SK-N-MC (cell line): ENCODE data around the gene KIF1A.
"Not testable (repeated sequence)": the region's sequence is repeated elsewhere in the genome, so short reads cannot be mapped to it uniquely, and the experiment has no call there.

Experiments used
- DNase-seq: peaks from one replicate; pipeline ENCODE4 v3.0.0-alpha.2; 2011; ENCODE audit warnings: low read depth, low spot score
- H3K27ac ChIP-seq: fragments of 200-600 bp; sonication (generic); 2 replicates; pipeline ENCODE4 v1.5.1; 2016; ENCODE audit warnings: mixed run types
- H3K36me3 ChIP-seq: fragments of 200-600 bp; sonication (generic); 2 replicates; pipeline ENCODE4 v1.6.1; 2017; ENCODE audit warnings: antibody characterized with exemption, low read length, mixed read lengths; ENCODE audit not compliant: insufficient read depth
- H3K4me3 ChIP-seq: fragments of 200-600 bp; sonication (generic); 2 replicates; pipeline ENCODE4 v1.5.1; 2016
- H3K9ac ChIP-seq: fragments of 200-600 bp; sonication (generic); 2 replicates; pipeline ENCODE4 v1.8.0; 2017; ENCODE audit warnings: mixed run types, mixed read lengths; ENCODE audit not compliant: insufficient read length
- H3K9me3 ChIP-seq: fragments of 200-600 bp; sonication (generic); 2 replicates; pipeline ENCODE4 v1.6.1; 2017; ENCODE audit warnings: low read depth, mild to moderate bottlenecking, antibody characterized with exemption, low read length, moderate library complexity, mixed read lengths
- EZH2 ChIP-seq: fragments of 200-600 bp; sonication (generic); IDR thresholded peaks from one replicate; pipeline ENCODE4 v1.6.1; 2017; ENCODE audit warnings: antibody characterized with exemption
- FOXP2 ChIP-seq: optimal IDR thresholded peaks from 2 replicates; pipeline ENCODE3; 2011; ENCODE audit warnings: mild to moderate bottlenecking, moderate library complexity; ENCODE audit not compliant: insufficient read depth; ENCODE audit errors: extremely low read length, control extremely low read depth
- POLR2AphosphoS5 ChIP-seq: IDR thresholded peaks from 2 replicates; pipeline ENCODE4 v1.6.1; 2012; ENCODE audit warnings: mild to moderate bottlenecking, low read depth, low read length, borderline replicate concordance

KIF1A gene

GRCh38 chr2:240702640-240703011, 117.4 kb downstream of the KIF1A start:
- TF ChIP-seq POLR2AphosphoS5 (no peak), FOXP2 (no peak), EZH2 (no peak)
- H3K27ac ChIP-seq, result no peak overlapping the region
- no peaks in the 10 kb centered on the region for H3K36me3 ChIP-seq
- no peak for DNase-seq
- no peaks in the 10 kb centered on the region for H3K9me3 ChIP-seq
- H3K9ac ChIP-seq, result no peak overlapping the region
- no peak overlapping the region for H3K4me3 ChIP-seq

DNA sequence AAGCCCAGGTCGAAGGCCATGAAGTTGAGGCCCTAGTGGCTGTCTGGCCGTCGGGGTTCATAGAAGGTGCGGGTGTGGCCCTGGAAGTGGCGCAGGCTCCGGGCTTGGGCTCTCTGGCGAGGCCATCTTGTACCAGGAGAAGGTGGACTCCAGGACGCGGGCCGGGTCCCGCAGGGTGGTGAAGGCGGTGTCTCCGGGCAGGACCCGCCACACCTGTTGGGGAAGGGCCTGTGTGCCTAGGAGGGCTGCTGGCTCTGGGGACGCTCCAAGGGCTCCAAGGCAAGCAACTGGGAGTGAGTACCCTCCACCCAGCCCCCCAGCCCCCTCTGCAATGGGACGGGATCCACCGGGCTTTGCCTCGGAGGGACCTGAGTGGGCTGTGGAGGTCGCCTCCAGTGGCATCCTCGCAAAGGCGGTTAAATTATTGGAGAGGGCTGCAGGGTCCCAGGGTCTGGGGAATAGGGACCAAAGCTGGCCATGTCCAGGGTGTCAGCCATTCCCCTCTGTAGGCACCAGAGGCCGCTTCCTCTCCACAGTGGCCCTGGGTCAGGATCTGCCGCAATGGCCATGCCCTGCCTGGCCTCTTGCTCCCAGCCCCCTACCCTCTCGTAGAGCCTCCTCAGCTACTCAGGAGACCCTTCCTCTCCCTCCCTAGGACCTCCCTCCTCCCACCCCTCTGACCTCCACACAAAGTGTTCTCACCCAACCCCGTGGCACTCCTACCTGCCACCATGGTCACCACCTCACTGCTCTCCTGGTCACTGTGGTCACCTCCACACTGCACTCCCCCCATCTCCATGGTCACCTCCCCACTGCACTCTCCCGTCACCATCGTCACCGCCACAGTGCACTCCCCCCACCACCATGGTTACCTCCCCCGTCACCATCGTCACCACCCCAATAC, 118.0 kb downstream of the KIF1A start:
- Histone ChIP-seq H3K4me3 (no peak overlapping the region), H3K9ac (no peak overlapping the region), H3K36me3 (no peaks in the 10 kb centered on the region), H3K27ac (no peak overlapping the region), H3K9me3 (no peaks in the 10 kb centered on the region)
- TF ChIP-seq FOXP2 (no peak), POLR2AphosphoS5 (no peak), EZH2 (no peak)
- no peak for DNase-seq

GRCh38 chr2:240701091-240701735, 118.8 kb downstream of the KIF1A start:
- Histone ChIP-seq H3K9me3 (no peaks in the 10 kb centered on the region), H3K27ac (no peak overlapping the region), H3K36me3 (no peaks in the 10 kb centered on the region), H3K4me3 (no peak overlapping the region), H3K9ac (no peak overlapping the region)
- no peak for DNase-seq
- TF ChIP-seq FOXP2, result no peak
- no peak for TF ChIP-seq EZH2
- no peak for TF ChIP-seq POLR2AphosphoS5

- not testable (repeated sequence) for H3K9me3 ChIP-seq, H3K36me3 ChIP-seq, H3K4me3 ChIP-seq, H3K9ac ChIP-seq, DNase-seq, H3K27ac ChIP-seq
These were observed 119.4 kb downstream of the KIF1A start for GRCh38 chr2:240700616-240701015.

GRCh38 chr2:240699835-240700234, 120.2 kb downstream of the KIF1A start:
- H3K4me3 ChIP-seq, H3K36me3 ChIP-seq, H3K9me3 ChIP-seq, H3K9ac ChIP-seq, DNase-seq, H3K27ac ChIP-seq: not testable (repeated sequence)

DNA sequence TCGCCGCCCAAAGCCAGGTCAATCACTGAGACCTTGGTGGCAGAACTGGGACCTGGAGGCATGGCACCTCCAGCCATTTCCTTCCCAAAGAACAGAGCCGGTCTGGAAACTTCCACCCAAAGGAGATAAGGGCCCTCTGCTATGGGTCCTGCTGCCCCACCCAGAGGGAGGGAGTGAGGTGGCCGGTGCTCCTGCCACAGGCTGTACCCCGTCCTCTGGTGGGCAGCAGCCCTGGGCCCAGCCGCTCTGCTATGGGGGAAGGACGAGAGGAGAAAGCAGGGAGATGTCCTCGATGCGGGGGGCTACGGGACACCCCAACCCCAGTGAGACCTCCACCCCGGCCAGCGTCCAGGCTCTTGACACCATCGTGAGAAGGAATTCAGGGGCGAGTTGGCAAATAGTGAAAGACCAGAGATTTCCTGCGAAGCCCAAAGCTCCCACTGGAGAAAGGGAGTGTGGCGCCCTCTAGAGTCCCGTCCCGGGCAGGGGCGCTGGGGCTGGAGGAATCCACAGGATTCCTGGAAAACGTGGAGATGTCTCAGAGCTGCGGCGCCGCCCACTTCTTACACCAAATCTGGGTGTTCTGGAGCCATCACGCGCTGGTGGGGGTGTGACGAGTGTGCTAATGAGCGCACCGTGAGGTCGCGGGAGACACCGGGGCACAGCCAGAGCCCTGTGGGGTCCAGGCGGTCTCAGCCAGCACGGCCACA, 121.0 kb downstream of the KIF1A start:
- H3K9ac ChIP-seq, H3K27ac ChIP-seq, H3K4me3 ChIP-seq, H3K36me3 ChIP-seq, DNase-seq, H3K9me3 ChIP-seq: not testable (repeated sequence)

DNA sequence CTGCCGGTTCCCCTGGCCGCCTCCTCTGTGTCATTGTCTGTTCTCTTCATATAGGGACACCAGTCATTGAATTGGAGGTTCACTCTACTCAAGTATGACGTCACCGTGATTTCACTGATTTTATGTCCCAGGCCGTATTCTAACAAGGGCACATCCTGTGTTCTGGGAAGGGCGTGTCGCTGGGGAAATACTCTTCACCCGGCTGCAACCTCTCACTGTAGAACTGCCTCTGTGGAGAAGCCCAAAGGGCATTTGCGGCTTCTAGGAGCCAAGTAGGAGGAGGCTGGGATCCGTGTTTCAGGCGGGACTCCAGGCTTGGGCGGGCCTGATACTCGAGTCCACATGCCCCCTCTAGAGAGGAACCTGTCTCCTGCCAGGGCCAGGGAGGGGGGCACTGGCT, 123.5 kb downstream of the KIF1A start:
- H3K27ac ChIP-seq, DNase-seq, H3K4me3 ChIP-seq, H3K9ac ChIP-seq, H3K36me3 ChIP-seq, H3K9me3 ChIP-seq: not testable (repeated sequence)

GRCh38 chr2:240695593-240695992, 124.4 kb downstream of the KIF1A start:
- not testable (repeated sequence) for H3K9ac ChIP-seq, H3K36me3 ChIP-seq, H3K27ac ChIP-seq, DNase-seq, H3K4me3 ChIP-seq, H3K9me3 ChIP-seq

GRCh38 chr2:240694304-240694703, 125.7 kb downstream of the KIF1A start:
- not testable (repeated sequence) for H3K9me3 ChIP-seq

DNA sequence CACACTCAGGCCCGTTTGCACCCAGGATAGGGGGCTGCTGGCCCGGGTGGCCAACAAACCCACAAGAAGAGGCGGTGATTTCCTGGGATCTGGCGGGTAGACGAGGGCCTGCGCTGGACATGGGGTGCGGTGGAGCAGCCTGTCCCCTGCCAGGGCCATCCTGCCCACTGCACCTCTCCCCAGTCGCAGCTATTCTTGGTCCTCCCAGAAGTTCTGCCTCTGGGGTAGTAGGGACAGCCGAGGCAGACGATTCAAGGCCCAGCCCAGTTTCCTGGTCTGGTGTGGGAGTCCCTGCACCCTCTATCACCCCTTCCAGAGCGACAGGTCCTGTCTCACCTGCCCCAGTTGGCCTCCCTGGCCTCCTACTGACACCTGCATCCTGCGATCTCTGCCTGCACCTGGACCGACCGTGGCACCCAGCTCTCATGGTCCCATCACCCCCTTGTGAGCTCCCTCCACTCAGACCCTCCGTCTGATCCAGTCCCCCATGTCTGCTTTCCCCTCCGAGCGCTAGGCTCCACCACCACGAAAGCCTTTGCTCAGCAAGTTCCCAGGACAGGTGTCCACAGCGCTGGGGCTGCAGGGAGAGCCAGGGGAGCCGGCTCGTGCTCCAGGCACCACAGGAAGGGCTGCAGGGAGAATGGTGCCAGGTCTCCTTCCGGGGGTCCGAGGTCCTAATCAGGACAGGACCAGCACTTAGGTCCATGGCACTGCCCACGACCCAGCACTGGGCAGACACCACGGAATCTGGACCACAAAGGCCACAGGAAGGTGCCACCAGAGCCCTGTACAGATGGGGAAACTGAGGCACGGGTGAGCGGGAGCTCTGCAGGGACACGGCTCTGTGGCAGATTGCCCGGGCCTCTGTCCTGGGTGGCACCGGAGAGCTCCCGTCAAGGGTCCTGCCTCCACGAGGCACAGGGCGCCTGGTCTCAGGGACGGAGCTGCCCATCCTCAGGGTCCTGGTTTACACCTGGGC, 127.1 kb downstream of the KIF1A start:
- H3K27ac ChIP-seq, H3K9ac ChIP-seq, DNase-seq, H3K4me3 ChIP-seq, H3K36me3 ChIP-seq, H3K9me3 ChIP-seq: not testable (repeated sequence)

More at GRCh38 chr2:240694304-240694703, 125.7 kb downstream of the KIF1A start:
- not testable (repeated sequence) for DNase-seq, H3K4me3 ChIP-seq, H3K9ac ChIP-seq, H3K36me3 ChIP-seq, H3K27ac ChIP-seq

DNA sequence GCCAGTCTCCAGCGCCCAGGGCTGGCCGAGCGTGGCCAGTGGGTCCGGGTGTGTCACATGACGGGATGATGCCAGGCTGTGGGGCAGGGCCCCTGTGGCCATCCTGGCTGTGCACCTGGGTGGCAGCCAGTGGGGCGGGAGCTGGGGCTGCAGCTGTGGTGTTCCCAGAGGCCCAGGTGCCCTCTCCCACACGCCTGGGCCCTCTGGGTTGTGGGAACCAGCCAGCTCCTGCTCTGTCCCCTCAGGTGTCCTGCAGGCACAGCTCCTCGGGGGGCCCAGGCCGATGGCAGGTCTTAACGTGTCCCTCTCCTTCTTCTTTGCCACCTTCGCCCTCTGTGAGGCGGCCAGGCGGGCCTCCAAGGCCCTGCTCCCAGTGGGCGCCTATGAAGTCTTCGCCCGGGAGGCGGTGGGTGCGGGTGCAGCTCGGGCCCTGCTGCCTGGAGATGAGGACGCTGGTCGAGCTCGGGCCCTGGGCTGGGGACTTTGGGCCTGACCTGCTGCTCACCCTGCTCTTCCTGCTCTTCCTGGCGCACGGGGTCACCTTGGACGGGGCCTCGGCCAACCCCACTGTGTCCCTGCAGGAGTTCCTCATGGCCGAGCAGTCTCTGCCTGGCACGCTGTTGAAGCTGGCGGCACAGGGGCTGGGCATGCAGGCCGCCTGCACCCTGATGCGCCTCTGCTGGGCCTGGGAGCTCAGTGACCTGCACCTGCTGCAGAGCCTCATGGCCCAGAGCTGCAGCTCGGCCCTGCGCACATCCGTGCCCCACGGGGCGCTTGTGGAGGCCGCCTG, 128.2 kb downstream of the KIF1A start, which contains the start of gene AQP12A:
AQP12A (plus strand) TSS at position 236 of the 790 bp plus-strand sequence; CDS start at position 284, 48 bp downstream.
- not testable (repeated sequence) for H3K36me3 ChIP-seq, H3K4me3 ChIP-seq, DNase-seq, H3K9me3 ChIP-seq, H3K9ac ChIP-seq, H3K27ac ChIP-seq

GRCh38 chr2:240691075-240691427, 129.0 kb downstream of the KIF1A start:
- not testable (repeated sequence) for DNase-seq, H3K4me3 ChIP-seq, H3K9ac ChIP-seq, H3K9me3 ChIP-seq, H3K27ac ChIP-seq, H3K36me3 ChIP-seq
